H1 (cell line): Measurements from ENCODE around the gene MAGI2. TPM values are rescaled to one million over a fixed set of nuclear protein-coding genes. Genes with fewer than 3 reads are reported as not detected.

ENCODE experiments used
- CTCF ChIA-PET: fragments of 300-600 bp; sonication (Branson Sonifier 250); formaldehyde crosslinking; loops from one replicate; lab custom pipeline; 2021; ENCODE audit not compliant: partially characterized antibody; lab: Charles Lee
- POLR2A ChIA-PET: fragments of 300-600 bp; sonication (Branson Sonifier 250); formaldehyde crosslinking; loops from one replicate; lab custom pipeline; 2021; ENCODE audit warnings: inconsistent platforms; ENCODE audit not compliant: partially characterized antibody; lab: Charles Lee
- DNase-seq, 2 experiments: peaks; one replicate each; pipeline versions ENCODE4 v3.0.0 to v3.0.0-alpha.2; 2010 to 2022; ENCODE audit warnings: low spot score in 2 of 2, low read depth in 1 of 2, mixed read lengths in 1 of 2
- FAIRE-seq: peaks from 2 replicates; lab custom pipeline; 2011; peaks lifted over from hg19 to GRCh38; lab: Jason Lieb, UNC
- H2AFZ ChIP-seq: 2 replicates; pipeline ENCODE4 v1.8.1; 2012; ENCODE audit warnings: low read length, inconsistent platforms
- H2AK5ac ChIP-seq: 2 replicates; pipeline ENCODE4 v1.6.1; 2013; ENCODE audit warnings: low read depth, low read length
- H2BK120ac ChIP-seq: replicated peaks from 2 replicates; pipeline ENCODE3; 2013; ENCODE audit warnings: low read depth, low read length, inconsistent platforms
- H2BK12ac ChIP-seq: 2 replicates; pipeline ENCODE4 v1.6.1; 2013; ENCODE audit warnings: low read depth, low read length
- H2BK15ac ChIP-seq: 2 replicates; pipeline ENCODE4 v1.6.1; 2013; ENCODE audit warnings: low read length
- H2BK20ac ChIP-seq: 2 replicates; pipeline ENCODE4 v1.6.1; 2013; ENCODE audit warnings: low read length
- H2BK5ac ChIP-seq: 2 replicates; pipeline ENCODE4 v1.6.1; 2013; ENCODE audit warnings: low read depth, low read length
- H3K14ac ChIP-seq: 2 replicates; pipeline ENCODE4 v1.6.1; 2013; ENCODE audit warnings: inconsistent platforms; ENCODE audit not compliant: insufficient read length
- H3K18ac ChIP-seq: 2 replicates; pipeline ENCODE4 v1.6.1; 2013; ENCODE audit warnings: low read length; ENCODE audit errors: extremely low read depth
- H3K23ac ChIP-seq: 2 replicates; pipeline ENCODE4 v1.6.1; 2013; ENCODE audit warnings: inconsistent platforms; ENCODE audit not compliant: insufficient read length
- H3K23me2 ChIP-seq: 2 replicates; pipeline ENCODE4 v1.6.1; 2013; ENCODE audit warnings: low read depth, low read length
- H3K27ac ChIP-seq: 2 replicates; pipeline ENCODE4 v1.6.1; 2011; ENCODE audit warnings: low read depth, low read length, inconsistent platforms
- H3K27me3 ChIP-seq, 4 experiments: replicated peaks in 1 of 4; 1 replicate in 1 of 4; 2 replicates in 3 of 4; pipeline versions ENCODE4 v1.6.1 to v1.8.1; 2011 to 2013; ENCODE audit warnings: low read length in 3 of 4, mild to moderate bottlenecking in 3 of 4, inconsistent platforms in 2 of 4, mixed read lengths in 2 of 4, moderate library complexity in 1 of 4; ENCODE audit not compliant: control insufficient read depth in 3 of 4, insufficient read depth in 3 of 4; ENCODE audit errors: extremely low read depth in 1 of 4
- H3K36me3 ChIP-seq, 4 experiments: 2 replicates each; pipeline versions ENCODE4 v1.6.1 to v1.8.1; 2011 to 2013; ENCODE audit warnings: mild to moderate bottlenecking in 4 of 4, low read length in 3 of 4, moderate library complexity in 2 of 4, control low read depth in 1 of 4, inconsistent platforms in 1 of 4; ENCODE audit not compliant: insufficient read depth in 4 of 4, control insufficient read depth in 2 of 4
- H3K4ac ChIP-seq: replicated peaks from 2 replicates; pipeline ENCODE3; 2013; ENCODE audit warnings: low read length, low read depth, mixed read lengths, inconsistent platforms; ENCODE audit not compliant: insufficient read length
- H3K4me1 ChIP-seq, 4 experiments: replicated peaks in 1 of 4; 1 replicate in 1 of 4; 2 replicates in 3 of 4; pipeline versions ENCODE4 v1.6.1 to v1.8.1; 2011 to 2013; ENCODE audit warnings: low read length in 3 of 4, inconsistent platforms in 2 of 4, mixed read lengths in 1 of 4; ENCODE audit not compliant: insufficient read depth in 4 of 4, control insufficient read depth in 3 of 4
- H3K4me2 ChIP-seq, 2 experiments: 2 replicates each; pipeline versions ENCODE4 v1.6.1 to v1.8.1; 2011 to 2013; ENCODE audit warnings: low read depth in 2 of 2, low read length in 2 of 2, control low read depth in 1 of 2, inconsistent platforms in 1 of 2, mild to moderate bottlenecking in 1 of 2; ENCODE audit not compliant: insufficient read depth in 1 of 2
- H3K4me3 ChIP-seq, 4 experiments: fragments of 200-600, 300-600 bp in 1 of 4; sonication (generic), shearing (Covaris generic), sonication (Bioruptor Twin) in 1 of 4; 2 replicates each; pipeline versions ENCODE4 v1.5.1 to v1.8.1; 2011 to 2016; ENCODE audit warnings: low read length in 4 of 4, low read depth in 3 of 4, control low read depth in 2 of 4, inconsistent platforms in 2 of 4, mild to moderate bottlenecking in 2 of 4, mixed read lengths in 1 of 4, moderate library complexity in 1 of 4; ENCODE audit not compliant: insufficient read depth in 2 of 4; ENCODE audit errors: extremely low read depth in 1 of 4
- H3K56ac ChIP-seq: replicated peaks from 2 replicates; pipeline ENCODE3; 2013; ENCODE audit warnings: low read depth, mild to moderate bottlenecking, mixed read lengths, low read length, inconsistent platforms; ENCODE audit not compliant: insufficient read length
- H3K79me1 ChIP-seq: 2 replicates; pipeline ENCODE4 v1.6.1; 2013; ENCODE audit warnings: low read depth, low read length, control low read depth
- H3K79me2 ChIP-seq, 2 experiments: 2 replicates each; pipeline versions ENCODE4 v1.6.1 to v1.8.1; 2012 to 2013; ENCODE audit warnings: low read length in 2 of 2, mild to moderate bottlenecking in 2 of 2, inconsistent platforms in 1 of 2; ENCODE audit not compliant: insufficient read depth in 2 of 2, control insufficient read depth in 1 of 2
- H3K9ac ChIP-seq, 4 experiments: replicated peaks in 1 of 4; 1 replicate in 1 of 4; 2 replicates in 3 of 4; pipeline versions ENCODE4 v1.6.1 to v1.8.1; 2011 to 2013; ENCODE audit warnings: low read depth in 3 of 4, low read length in 3 of 4, control low read depth in 2 of 4, mild to moderate bottlenecking in 2 of 4, moderate library complexity in 2 of 4, inconsistent platforms in 1 of 4; ENCODE audit errors: extremely low read depth in 1 of 4
- H3K9me3 ChIP-seq, 2 experiments: 2 replicates each; pipeline versions ENCODE4 v1.6.1 to v1.8.1; 2012 to 2013; ENCODE audit warnings: mild to moderate bottlenecking in 2 of 2, moderate library complexity in 2 of 2, control low read depth in 1 of 2, inconsistent platforms in 1 of 2, low read depth in 1 of 2, low read length in 1 of 2, mixed read lengths in 1 of 2; ENCODE audit not compliant: insufficient read depth in 2 of 2
- H4K20me1 ChIP-seq, 2 experiments: replicated peaks in 1 of 2; 2 replicates each; pipeline versions ENCODE3 to v1.8.1; 2011 to 2013; ENCODE audit warnings: inconsistent platforms in 2 of 2, low read length in 2 of 2, mild to moderate bottlenecking in 1 of 2; ENCODE audit not compliant: insufficient read depth in 2 of 2, control insufficient read depth in 1 of 2
- H4K5ac ChIP-seq: 2 replicates; pipeline ENCODE4 v1.6.1; 2013; ENCODE audit warnings: low read length, low read depth, mixed read lengths, inconsistent platforms; ENCODE audit not compliant: insufficient read length
- H4K8ac ChIP-seq: 2 replicates; pipeline ENCODE4 v1.8.0; 2013; ENCODE audit warnings: mild to moderate bottlenecking, moderate library complexity, low read length, inconsistent platforms; ENCODE audit not compliant: insufficient read depth; ENCODE audit errors: extremely low read depth
- H4K91ac ChIP-seq: replicated peaks from 2 replicates; pipeline ENCODE3; 2013; ENCODE audit warnings: low read length, mixed read lengths, inconsistent platforms; ENCODE audit not compliant: insufficient read length
- CBX5 ChIP-seq: fragments of 300-800, 300-1000 bp; sonication (generic); IDR thresholded peaks from 2 replicates; pipeline ENCODE4 v1.7.1; 2016; ENCODE audit warnings: antibody characterized with exemption, low read length, low read depth
- GABPA ChIP-seq: IDR thresholded peaks from 2 replicates; pipeline ENCODE4 v1.6.1; 2011; ENCODE audit warnings: mild to moderate bottlenecking, low read length, moderate library complexity, borderline replicate concordance; ENCODE audit not compliant: insufficient read depth
- SP1 ChIP-seq: IDR thresholded peaks from 2 replicates; pipeline ENCODE4 v1.6.1; 2011; ENCODE audit warnings: low read depth, low read length
- SUZ12 ChIP-seq: fragments of 200-600 bp; sonication (generic); IDR thresholded peaks from 2 replicates; pipeline ENCODE4 v1.6.1; 2012; ENCODE audit warnings: mild to moderate bottlenecking, inconsistent platforms, low read length, moderate library complexity, mixed read lengths
- WGBS, 2 experiments: shearing (Covaris generic) in 1 of 2; methylation state at CpG; one replicate each; pipeline versions ENCODE4 v1.1.6 to v1.1.7; 2013 to 2015; ENCODE audit warnings: low lambda C conversion rate in 2 of 2, mixed read lengths in 2 of 2, inconsistent platforms in 1 of 2, low coverage in 1 of 2, missing lambda C conversion rate in 1 of 2; ENCODE audit not compliant: insufficient replicate concordance in 2 of 2, insufficient coverage in 1 of 2, insufficient read length in 1 of 2; ENCODE audit errors: extremely low coverage in 1 of 2, missing lambda C conversion rate in 1 of 2; 5-methylcytosine and 5-hydroxymethylcytosine counted together
- polyA plus RNA-seq, 7 experiments: library from polyadenylated mRNA; depleted of rRNA in 3 of 7; stranded (reverse) in 5 of 7; unstranded in 2 of 7; fragments of >200 nt in 5 of 7; fragments of 200-250 nt in 2 of 7; gene quantifications; 1 replicate in 5 of 7; 2 replicates in 1 of 7; 4 replicates in 1 of 7; pipeline versions ENCODE4 v1.2.1 to v1.2.3, GENCODE V29; 2011 to 2013; ENCODE audit warnings: missing spikeins in 2 of 7, mixed read lengths in 2 of 7
- total RNA-seq: library from RNA; stranded (reverse); fragmentation: NEBNext Ultra II Directional; extraction: Animal tissue kit (Norgen Biotek cat#: 25700); gene quantifications from 2 replicates; pipeline ENCODE4 v1.2.1, GENCODE V29; 2021

MAGI2 gene
- total and polyA plus RNA-seq, 2 of the 8 experiments (the other 6 are each of a cell fraction or from before 2014, with no cell fraction given): 6.0 to 27.3 TPM

DNA sequence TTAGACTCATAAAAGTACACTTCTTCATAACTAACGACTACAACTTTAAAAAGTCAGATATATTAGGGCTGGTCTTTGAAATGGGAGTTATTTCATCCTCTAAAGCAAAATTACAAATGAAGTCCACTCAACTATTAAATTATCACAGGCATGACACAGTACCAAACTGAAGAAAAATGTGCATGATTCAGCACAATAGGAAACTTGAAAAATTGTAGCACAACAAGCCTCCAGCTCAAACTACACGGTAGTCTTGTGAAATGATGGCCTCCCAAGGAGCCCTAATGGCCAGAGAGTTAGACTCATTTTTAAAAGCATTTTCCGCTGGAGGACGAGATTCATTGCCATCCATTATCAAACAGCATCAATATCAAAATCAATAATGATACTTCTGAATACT is 76.4 kb downstream of the MAGI2 start:
- POLR2A ChIA-PET: no interaction called here
- no peak overlapping the region for H4K5ac ChIP-seq
- H3K4ac ChIP-seq: no peak overlapping the region
- H4K8ac ChIP-seq: no peak overlapping the region
- no peaks in the 10 kb centered on the region for H3K79me2 ChIP-seq
- TF ChIP-seq CBX5 (no peak), SUZ12 (no peak), SP1 (no peak), GABPA (no peak)
- TF ChIP-seq, all 59 proteins: peak for 0
- Histone ChIP-seq H2BK20ac (no peak overlapping the region), H3K18ac (no peak overlapping the region), H3K9me3 (no peaks in the 10 kb centered on the region), H4K91ac (no peak overlapping the region), H2BK5ac (no peak overlapping the region), H2BK120ac (no peak overlapping the region), H2BK15ac (no peak overlapping the region), H3K36me3 (no peaks in the 10 kb centered on the region), H2AFZ (no peak overlapping the region), H3K23me2 (no peaks in the 10 kb centered on the region), H2BK12ac (no peak overlapping the region), H3K79me1 (no peaks in the 10 kb centered on the region), H3K56ac (no peak overlapping the region), H3K9ac (no peak overlapping the region), H3K4me1 (no peaks in the 10 kb centered on the region), H4K20me1 (no peaks in the 10 kb centered on the region), H3K14ac (no peak overlapping the region), H3K23ac (no peak overlapping the region), H3K4me2 (no peak overlapping the region), H3K27me3 (no peaks in the 10 kb centered on the region), H3K27ac (no peak overlapping the region), H2AK5ac (no peak overlapping the region), H3K4me3 (no peak overlapping the region)
- CTCF ChIA-PET: interaction anchor here (1.8 kb wide), 1 partner anchor 12 kb away, joined by 4 read pairs; no protein-coding TSS in a partner anchor
- WGBS, 2 experiments: 81% methylated on average over 4 of the region's 4 CpGs; no CpG with 5 or more reads in 1 of the 2 experiments
- DNase-seq: no peak
- no peak for FAIRE-seq
